Lower leg skin (tissue), 4 donors: ENCODE data around the gene ADGRL1. TPM values are rescaled to one million over a fixed set of nuclear protein-coding genes. Genes with fewer than 3 reads are reported as not detected.
"Not testable (repeated sequence)": the region's sequence is repeated elsewhere in the genome, so short reads cannot be mapped to it uniquely, and the experiment has no call there.

Experiments used
- DNase-seq, 2 donors: peaks; one replicate each; pipeline ENCODE4 v3.0.0-alpha.2; 2019; ENCODE audit warnings: low spot score in 2 of 2
- H3K4me3 ChIP-seq: fragments of 200-600 bp; sonication (generic); 2 replicates; pipeline ENCODE4 v1.5.1; 2017; ENCODE audit warnings: mild to moderate bottlenecking, low read depth; ENCODE audit not compliant: poor library complexity, severe bottlenecking
- POLR2A ChIP-seq, 2 donors: fragments of 450-650 bp; IDR thresholded peaks; one replicate each; pipeline ENCODE4 v1.6.1; 2016 to 2017; ENCODE audit warnings: antibody characterized with exemption in 2 of 2, mild to moderate bottlenecking in 1 of 2, moderate library complexity in 1 of 2
- WGBS, 2 donors: methylation state at CpG; one replicate each; pipeline ENCODE4 v1.1.5; 2018; 5-methylcytosine and 5-hydroxymethylcytosine counted together
- intact Hi-C: fragments of 100-400 bp; cut with DNase I; formaldehyde crosslinking; loops from one replicate; pipeline ENCODE4 v1.15.0; 2023; ENCODE audit warnings: low total_unique reads
- total RNA-seq, 4 donors: library from RNA; depleted of rRNA; stranded (reverse); fragments of >200 nt; gene quantifications; one replicate each; pipeline ENCODE4 v1.1.0, GENCODE V29; 2016
- TF ChIP-seq, protein P1 (sequence below), 3 donors: fragments of 450-650 bp; IDR thresholded peaks; one replicate each; pipeline ENCODE4 v1.5.1; 2016; ENCODE audit warnings: antibody characterized with exemption in 3 of 3, mild to moderate bottlenecking in 3 of 3, moderate library complexity in 2 of 3

The ADGRL1 gene
- total RNA-seq, 4 donors from 2014 or later, result 27.6 to 37.7 (median 29.8) TPM

DNA sequence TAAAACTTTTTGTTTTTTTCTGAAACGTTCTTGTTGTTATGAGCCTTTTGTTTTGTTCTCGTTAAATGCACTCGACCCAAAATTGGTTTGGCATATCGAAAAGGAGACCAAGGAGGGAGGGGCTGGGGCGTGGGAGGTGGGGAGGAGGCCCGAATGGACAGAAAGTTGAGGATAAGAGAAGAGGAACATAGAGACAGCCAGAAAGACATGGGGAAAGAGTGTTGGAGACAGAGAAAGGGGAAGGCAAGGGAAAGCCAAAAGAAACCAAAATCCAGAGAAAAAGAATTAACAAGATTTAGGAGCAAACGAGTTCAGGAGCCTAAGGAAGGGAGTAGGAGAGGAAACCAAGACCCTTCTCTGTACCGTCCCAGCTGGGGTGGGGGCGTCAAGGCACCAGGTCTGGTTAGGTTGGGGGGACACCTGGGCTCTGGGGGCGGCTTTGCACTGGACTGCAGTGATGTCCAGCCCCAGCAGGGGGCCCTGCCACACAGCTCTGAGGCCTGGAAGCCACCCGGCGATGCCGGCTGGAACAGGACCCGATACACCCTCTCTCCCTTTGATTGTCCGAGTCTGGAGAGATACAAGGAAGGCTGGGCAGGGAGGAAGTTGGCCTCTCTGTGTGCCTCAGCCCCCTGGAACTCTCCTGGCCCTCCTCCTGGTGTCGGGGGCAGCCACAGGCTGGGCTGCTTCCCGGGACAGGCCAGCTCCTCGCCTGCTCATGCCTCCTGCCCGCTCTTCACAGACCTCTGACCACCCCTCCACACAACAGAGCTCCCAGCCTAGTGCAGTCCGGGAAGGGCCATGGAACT is 58.0 kb downstream of the ADGRL1 start:
- DNase-seq, result peak; percentile 35 to 93
- intact Hi-C loops, result no loop called here

DNA sequence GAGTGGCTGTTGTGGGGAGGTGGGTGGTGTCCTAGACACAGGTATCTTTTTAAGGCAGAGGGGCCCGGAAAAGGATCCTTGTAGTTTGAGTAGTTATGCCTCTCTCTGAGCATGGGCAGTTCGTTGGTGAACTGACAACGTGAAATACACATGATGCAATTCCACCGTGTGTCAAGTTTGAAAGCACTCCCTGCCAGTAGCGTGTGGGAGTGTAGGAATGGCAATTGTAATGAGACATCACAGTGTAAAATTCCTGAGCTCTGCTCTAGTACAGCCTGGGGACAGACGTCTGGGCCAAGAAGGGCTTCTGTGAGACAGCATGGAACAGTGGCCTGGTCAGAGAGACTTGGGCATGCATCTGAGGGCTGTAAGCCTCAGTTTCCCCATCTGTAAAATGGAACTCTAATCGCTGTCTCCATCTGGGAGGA is 59.2 kb downstream of the ADGRL1 start:
- intact Hi-C loops, result no loop called here
- WGBS, 2 donors, result 46 to 56% methylated on average over 7 of the region's 7 CpGs
- no peak overlapping the region for H3K4me3 ChIP-seq
- no peak for DNase-seq
- TF ChIP-seq POLR2A (IDR thresholded peaks at IDR 0.05), result no peak

More for the DNA sequence above, 58.0 kb downstream of the ADGRL1 start:
- WGBS, 2 donors, result 36 to 49% methylated on average over 19 to 20 of the region's 20 CpGs
- no peak overlapping the region for H3K4me3 ChIP-seq
- no peak for TF ChIP-seq POLR2A (IDR thresholded peaks at IDR 0.05)
- TF ChIP-seq, protein P1, sequence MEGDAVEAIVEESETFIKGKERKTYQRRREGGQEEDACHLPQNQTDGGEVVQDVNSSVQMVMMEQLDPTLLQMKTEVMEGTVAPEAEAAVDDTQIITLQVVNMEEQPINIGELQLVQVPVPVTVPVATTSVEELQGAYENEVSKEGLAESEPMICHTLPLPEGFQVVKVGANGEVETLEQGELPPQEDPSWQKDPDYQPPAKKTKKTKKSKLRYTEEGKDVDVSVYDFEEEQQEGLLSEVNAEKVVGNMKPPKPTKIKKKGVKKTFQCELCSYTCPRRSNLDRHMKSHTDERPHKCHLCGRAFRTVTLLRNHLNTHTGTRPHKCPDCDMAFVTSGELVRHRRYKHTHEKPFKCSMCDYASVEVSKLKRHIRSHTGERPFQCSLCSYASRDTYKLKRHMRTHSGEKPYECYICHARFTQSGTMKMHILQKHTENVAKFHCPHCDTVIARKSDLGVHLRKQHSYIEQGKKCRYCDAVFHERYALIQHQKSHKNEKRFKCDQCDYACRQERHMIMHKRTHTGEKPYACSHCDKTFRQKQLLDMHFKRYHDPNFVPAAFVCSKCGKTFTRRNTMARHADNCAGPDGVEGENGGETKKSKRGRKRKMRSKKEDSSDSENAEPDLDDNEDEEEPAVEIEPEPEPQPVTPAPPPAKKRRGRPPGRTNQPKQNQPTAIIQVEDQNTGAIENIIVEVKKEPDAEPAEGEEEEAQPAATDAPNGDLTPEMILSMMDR (IDR thresholded peaks at IDR 0.05), result peak in 1 of 3 donors; percentile 48

DNA sequence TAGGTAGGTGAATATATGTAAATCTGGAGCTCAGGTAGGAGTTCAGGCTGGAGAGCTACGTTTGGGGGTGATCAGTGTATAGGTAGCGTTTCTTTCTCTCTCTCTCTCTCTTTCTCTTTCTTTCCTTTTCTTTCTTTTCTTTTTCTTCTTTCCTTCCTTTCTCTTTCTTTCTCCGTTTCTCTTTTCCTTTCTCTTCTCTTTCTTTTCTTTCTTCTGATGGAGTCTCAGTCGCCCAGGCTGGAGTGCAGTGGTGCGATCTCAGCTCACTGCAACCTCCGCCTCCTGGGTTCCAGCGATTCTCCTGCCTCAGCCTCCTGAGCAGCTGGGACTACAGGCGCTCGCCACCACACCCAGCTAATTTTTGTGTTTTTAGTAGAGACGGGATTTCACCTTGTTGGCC is 59.8 kb downstream of the ADGRL1 start:
- DNase-seq, result not testable (repeated sequence)

DNA sequence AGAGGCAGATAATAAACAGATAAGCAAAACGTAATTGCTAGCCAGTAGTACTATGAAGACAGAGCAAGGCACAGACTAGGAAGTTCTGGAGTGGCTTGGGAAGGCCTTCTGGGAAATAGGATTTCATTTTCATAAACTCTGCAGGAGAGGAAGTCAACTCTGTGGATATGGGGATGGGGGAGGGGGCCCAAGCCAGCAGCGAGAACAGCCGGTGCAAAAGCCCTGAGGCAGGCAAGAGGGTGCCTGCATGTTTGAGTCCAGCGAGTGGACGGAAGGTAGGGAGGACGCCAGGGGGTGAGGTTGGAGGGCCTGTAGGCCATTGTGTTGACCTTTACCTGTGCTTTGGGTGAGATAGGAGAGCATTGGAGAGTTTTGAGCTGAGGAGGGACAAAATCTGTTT is 60.6 kb downstream of the ADGRL1 start:
- whole genome bisulfite sequencing, 2 donors, result 86 to 90% methylated on average over 6 of the region's 6 CpGs
- TF ChIP-seq POLR2A (IDR thresholded peaks at IDR 0.05), result no peak
- TF ChIP-seq, protein P1 (IDR thresholded peaks at IDR 0.05), result no peak
- no peak for DNase-seq
- intact Hi-C loops, result no loop called here
- H3K4me3 ChIP-seq, result no peak overlapping the region

More for the DNA sequence above, 59.8 kb downstream of the ADGRL1 start:
- H3K4me3 ChIP-seq, intact Hi-C loops: not testable (repeated sequence)
- WGBS, 2 donors, result 92 to 93% methylated on average over 10 of the region's 10 CpGs

DNA sequence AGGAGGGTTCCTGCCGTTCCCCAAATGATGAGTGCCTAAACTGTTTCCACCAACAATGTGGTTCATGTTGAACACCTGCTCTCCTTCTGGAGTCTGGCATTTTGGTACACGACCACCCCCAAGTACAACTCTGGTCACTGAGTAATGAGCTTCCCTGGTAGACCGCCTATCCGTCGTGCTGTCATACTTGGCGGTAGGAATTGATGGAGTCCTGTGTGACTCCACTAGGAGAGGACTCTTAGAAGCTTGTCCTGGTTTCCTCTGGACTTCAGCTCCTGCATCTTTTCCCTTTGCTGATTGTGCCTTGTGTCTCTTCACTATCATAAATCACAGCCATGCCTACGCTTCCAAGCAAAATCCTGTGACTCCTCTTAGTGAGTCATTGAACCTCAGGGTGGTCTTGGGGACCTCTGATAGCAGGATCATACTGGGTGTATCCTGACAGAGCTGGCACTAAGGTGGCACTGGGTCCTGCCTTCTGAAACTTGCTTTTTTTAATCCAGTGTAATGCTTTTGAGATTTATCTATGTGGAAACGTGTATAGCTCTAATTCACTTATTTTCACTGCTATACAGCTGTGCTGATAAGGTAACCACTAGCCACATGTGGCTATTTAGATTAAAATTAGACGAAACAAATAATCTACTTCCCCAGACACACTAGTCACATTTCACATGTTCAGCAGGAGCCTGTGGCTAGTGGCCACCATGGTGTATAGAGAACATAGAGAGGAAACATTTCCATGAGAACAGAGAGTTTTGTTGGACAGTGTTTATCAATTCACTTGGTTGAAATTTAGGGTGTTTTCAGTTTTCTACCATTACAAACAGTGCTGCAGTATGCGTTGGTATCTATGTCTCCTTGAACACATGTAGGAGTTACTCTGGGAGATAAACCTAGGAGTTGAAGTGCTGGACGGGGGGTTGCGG is 63.4 kb downstream of the ADGRL1 start:
- 86 to 87% methylated on average over 12 of the region's 12 CpGs for WGBS, 2 donors
- intact Hi-C loops, result no loop called here
- no peak for DNase-seq
- H3K4me3 ChIP-seq, result no peak overlapping the region
- TF ChIP-seq, protein P1 (IDR thresholded peaks at IDR 0.05), result no peak
- TF ChIP-seq POLR2A (IDR thresholded peaks at IDR 0.05), result no peak

DNA sequence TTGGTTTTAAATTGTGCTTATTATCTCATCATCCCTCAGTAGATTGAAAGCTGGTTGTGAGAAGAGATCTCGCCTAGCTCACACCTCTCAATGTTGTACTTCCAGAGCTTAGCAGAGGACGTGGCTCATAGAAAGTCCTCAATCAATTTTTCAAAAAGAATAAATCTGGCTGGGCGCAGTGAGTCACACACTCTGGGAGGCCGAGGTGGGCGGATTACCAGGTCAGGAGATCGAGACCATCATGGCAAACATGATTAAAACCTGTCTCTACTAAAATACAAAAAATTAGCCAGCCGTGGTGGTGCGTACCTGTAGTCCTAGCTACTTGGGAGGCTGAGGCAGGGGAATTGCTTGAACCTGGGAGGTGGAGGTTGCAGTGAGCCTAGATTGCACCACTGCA is 64.9 kb downstream of the ADGRL1 start:
- H3K4me3 ChIP-seq, result no peak overlapping the region
- 95 to 97% methylated on average over 8 of the region's 8 CpGs for WGBS, 2 donors
- TF ChIP-seq POLR2A (IDR thresholded peaks at IDR 0.05), result no peak
- TF ChIP-seq, protein P1 (IDR thresholded peaks at IDR 0.05), result no peak
- intact Hi-C loops, result no loop called here
- DNase-seq, result no peak
